NB4 (cell line): ENCODE measurements around the gene DGCR8.

Experiments used
- CTCF ChIP-seq: IDR thresholded peaks from one replicate; pipeline ENCODE4 v1.5.1; 2012; ENCODE audit warnings: low read depth, low read length
- POLR2A ChIP-seq: IDR thresholded peaks from 2 replicates; pipeline ENCODE4 v1.6.1; 2011; ENCODE audit warnings: mild to moderate bottlenecking; ENCODE audit not compliant: insufficient read length; ENCODE audit errors: extremely low read depth

- no peak for TF ChIP-seq POLR2A
- TF ChIP-seq CTCF: no peak
Measured at GRCh38 chr22:20056696-20057386, 23.2 kb upstream of the DGCR8 start.
